Measurements from ENCODE around the gene TROAP. TPM values are rescaled to one million over a fixed set of nuclear protein-coding genes. Genes with fewer than 3 reads are reported as not detected.

Gene TROAP
- total RNA-seq, result 1.0 and 4.7 TPM in 2 replicates

GRCh38 chr12:49322708-49323523, at the start of gene TROAP:
Gene TROAP, plus strand, starts transcription at chr12:49323255. Its CDS starts 354 bp downstream, at chr12:49323609.

GRCh38 chr12:49295082-49295936, 27.7 kb upstream of the TROAP start, which contains the start of gene PRPH:
Gene PRPH, plus strand, starts transcription at chr12:49295147. Its CDS starts 54 bp downstream, at chr12:49295201.

DNA sequence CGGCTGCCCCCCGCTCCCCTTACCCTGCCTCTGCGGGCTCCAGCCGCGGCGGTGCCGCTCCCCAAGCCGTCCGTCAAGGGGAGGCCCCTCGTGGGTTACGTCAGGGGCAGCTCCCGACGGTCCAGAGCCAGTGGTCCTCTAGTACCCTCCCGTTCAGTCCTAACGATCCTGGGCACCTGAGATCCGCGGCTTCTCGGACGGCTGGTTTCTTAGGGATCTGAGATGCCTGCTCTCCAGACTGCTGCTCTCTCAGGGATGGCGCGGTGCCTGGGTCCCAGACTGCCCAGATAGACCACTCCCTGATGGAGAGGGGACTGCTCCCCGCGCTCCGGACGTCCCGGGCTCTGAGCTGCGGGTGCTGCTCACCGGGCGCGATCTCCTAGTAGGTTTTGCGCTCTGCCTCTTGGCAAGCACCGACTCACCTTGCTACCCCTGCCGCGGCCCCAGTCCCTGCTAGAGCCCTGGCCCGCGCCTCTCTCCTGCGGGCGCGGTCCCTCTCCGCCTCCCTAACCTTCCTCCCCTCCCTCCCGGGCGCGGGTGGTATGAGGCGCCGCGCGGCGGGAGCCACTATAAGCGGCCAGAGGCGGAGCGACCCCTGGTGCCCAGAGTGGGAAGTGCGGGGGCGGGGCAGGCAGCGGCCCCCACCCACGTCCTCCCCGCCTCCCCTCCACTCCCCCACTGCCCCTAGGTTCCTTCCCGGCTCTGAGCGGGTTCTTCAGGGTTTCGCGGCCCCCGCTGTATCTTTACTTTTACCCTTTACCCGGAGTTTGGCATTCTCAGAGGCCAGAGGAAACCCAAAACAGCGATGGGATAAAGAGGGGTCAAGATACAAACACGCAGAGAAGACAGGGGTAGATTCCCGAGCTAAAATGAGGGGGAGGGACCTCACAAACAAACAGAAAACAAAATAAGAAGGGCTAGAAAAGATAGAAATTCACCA, 13.9 kb downstream of the TROAP start, which contains the start of gene C1QL4:
TSS of gene C1QL4 (minus strand) at position 544 of the 940 bp plus-strand sequence. CDS start 711 bp downstream, outside the sequence.

DNA sequence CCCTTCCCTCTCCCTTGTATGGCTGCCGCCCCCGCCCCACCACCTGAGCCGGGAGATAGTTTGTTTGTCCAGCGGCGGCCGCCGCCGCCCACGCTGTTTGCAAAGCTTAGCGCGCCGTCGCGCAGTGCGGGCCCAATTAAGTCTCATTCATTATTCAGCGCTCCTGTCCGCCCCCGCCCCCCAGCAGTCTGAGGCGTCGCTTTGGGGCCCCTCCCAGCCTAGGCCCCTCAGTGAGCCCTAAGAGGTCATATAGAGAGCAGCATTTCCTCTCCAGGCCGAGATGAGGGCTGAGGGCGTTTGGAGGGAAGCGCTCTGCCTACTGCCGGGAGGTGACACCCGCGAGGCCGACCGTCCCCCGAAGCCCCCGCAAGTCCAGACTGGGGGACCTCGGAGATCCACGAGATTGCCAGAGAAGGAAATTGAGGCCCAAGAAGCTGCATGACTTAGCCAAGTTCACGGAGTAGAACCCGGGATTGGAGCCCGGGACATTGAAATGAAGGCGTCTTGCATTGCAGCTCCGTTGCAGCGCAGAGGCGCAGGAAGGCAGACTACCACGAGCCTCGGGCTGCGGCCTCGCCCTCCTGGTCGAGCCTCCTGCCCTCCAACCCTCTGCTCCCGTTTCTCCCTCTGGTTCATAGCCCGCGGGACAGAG, 23.7 kb downstream of the TROAP start, which contains the start of gene DNAJC22:
TSS of gene DNAJC22 (plus strand) at position 230 of the 652 bp plus-strand sequence. CDS start 1,985 bp downstream, outside the sequence.

GRCh38 chr12:49367381-49368239, 44.6 kb downstream of the TROAP start, which contains the start of gene SPATS2:
Gene SPATS2, plus strand, starts transcription at chr12:49367462. Its CDS starts 93,551 bp downstream, at chr12:49461013.

Other genes starting within 250 kb of the TROAP start
- gene DHH, start 228.5 kb upstream of the TROAP start, total RNA-seq, result 0.17 TPM in 1 of 2 replicates, not detected in the other
- gene LMBR1L, start 212.4 kb upstream of the TROAP start, total RNA-seq, result 60.2 and 61.0 TPM in 2 replicates
- 573 and 797 TPM in 2 replicates for gene TUBA1B, start 191.9 kb upstream of the TROAP start, total RNA-seq
- gene TUBA1A, start 134.2 kb upstream of the TROAP start, total RNA-seq, result 861 and 1,359 TPM in 2 replicates
- 99.6 and 124 TPM in 2 replicates for gene TUBA1C, start 58.2 kb upstream of the TROAP start, total RNA-seq
- 0.95 and 1.4 TPM in 2 replicates for gene PRPH, start 28.1 kb upstream of the TROAP start, total RNA-seq
- gene C1QL4, start 13.9 kb downstream of the TROAP start, total RNA-seq, result 0.09 and 0.63 TPM in 2 replicates
- 0.43 and 7.9 TPM in 2 replicates for gene DNAJC22, start 23.6 kb downstream of the TROAP start, total RNA-seq
- gene SPATS2, start 44.2 kb downstream of the TROAP start, total RNA-seq, result 27.0 and 40.5 TPM in 2 replicates
- 0.32 and 0.52 TPM in 2 replicates for gene KCNH3, start 215.8 kb downstream of the TROAP start, total RNA-seq
- 45.9 and 55.4 TPM in 2 replicates for gene MCRS1, start 244.9 kb downstream of the TROAP start, total RNA-seq